Measurements from ENCODE around the gene SVIL.

- TF ChIP-seq, protein P1, sequence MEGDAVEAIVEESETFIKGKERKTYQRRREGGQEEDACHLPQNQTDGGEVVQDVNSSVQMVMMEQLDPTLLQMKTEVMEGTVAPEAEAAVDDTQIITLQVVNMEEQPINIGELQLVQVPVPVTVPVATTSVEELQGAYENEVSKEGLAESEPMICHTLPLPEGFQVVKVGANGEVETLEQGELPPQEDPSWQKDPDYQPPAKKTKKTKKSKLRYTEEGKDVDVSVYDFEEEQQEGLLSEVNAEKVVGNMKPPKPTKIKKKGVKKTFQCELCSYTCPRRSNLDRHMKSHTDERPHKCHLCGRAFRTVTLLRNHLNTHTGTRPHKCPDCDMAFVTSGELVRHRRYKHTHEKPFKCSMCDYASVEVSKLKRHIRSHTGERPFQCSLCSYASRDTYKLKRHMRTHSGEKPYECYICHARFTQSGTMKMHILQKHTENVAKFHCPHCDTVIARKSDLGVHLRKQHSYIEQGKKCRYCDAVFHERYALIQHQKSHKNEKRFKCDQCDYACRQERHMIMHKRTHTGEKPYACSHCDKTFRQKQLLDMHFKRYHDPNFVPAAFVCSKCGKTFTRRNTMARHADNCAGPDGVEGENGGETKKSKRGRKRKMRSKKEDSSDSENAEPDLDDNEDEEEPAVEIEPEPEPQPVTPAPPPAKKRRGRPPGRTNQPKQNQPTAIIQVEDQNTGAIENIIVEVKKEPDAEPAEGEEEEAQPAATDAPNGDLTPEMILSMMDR (IDR thresholded peaks at IDR 0.05), result no peak
- no peak for TF ChIP-seq POLR2A (IDR thresholded peaks at IDR 0.05)
Measured at GRCh38 chr10:29472301-29473086, 162.3 kb downstream of the SVIL start.

All from Peyer's patch (tissue), 4 donors.